Measurements from ENCODE around the gene PDE8B.

PDE8B gene

DNA sequence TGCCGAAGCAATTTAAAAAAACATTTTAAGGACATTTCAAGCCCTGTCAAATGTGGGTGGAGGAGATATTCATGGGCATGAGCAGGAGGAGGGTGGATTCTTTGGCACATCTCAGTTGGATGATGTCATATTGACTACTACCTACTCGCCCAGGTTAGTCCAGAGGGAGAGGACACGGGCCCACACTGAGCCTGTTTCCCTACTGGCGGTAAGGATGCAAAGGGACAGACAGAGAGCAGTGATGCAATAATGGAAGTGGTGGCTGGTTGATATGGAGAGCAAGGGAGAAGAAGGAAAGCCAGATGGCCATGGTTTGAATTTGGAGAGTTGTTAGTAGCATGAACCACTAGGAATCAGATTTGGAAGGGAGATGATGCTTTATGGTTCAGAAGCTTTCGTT lies 34.1 kb upstream of the PDE8B start:
- TF ChIP-seq ISL1 (CRISPR knock-in tag; IDR thresholded peaks at IDR 0.05) (no peak), PATZ1 (CRISPR knock-in tag; IDR thresholded peaks at IDR 0.05; ENCODE audit: borderline replicate concordance) (no peak), TSHZ2 (CRISPR knock-in tag; IDR thresholded peaks at IDR 0.05) (no peak), BACH2 (CRISPR knock-in tag; IDR thresholded peaks at IDR 0.05; ENCODE audit: borderline replicate concordance) (no peak), SNAI2 (CRISPR knock-in tag; IDR thresholded peaks at IDR 0.05) (no peak), ZFP3 (CRISPR knock-in tag; IDR thresholded peaks at IDR 0.05) (no peak), ARNTL (CRISPR knock-in tag; IDR thresholded peaks at IDR 0.05; ENCODE audit: borderline replicate concordance, low read depth) (no peak), CSDC2 (CRISPR knock-in tag; IDR thresholded peaks at IDR 0.05) (no peak), CSRNP3 (CRISPR knock-in tag; IDR thresholded peaks at IDR 0.05) (no peak), TOX (CRISPR knock-in tag; IDR thresholded peaks at IDR 0.05; ENCODE audit: borderline replicate concordance) (no peak)
- TF ChIP-seq, protein P1, sequence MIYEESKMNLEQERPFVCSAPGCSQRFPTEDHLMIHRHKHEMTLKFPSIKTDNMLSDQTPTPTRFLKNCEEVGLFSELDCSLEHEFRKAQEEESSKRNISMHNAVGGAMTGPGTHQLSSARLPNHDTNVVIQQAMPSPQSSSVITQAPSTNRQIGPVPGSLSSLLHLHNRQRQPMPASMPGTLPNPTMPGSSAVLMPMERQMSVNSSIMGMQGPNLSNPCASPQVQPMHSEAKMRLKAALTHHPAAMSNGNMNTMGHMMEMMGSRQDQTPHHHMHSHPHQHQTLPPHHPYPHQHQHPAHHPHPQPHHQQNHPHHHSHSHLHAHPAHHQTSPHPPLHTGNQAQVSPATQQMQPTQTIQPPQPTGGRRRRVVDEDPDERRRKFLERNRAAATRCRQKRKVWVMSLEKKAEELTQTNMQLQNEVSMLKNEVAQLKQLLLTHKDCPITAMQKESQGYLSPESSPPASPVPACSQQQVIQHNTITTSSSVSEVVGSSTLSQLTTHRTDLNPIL (CRISPR knock-in tag; IDR thresholded peaks at IDR 0.05; ENCODE audit: low read depth): no peak
- TF ChIP-seq, protein P2, sequence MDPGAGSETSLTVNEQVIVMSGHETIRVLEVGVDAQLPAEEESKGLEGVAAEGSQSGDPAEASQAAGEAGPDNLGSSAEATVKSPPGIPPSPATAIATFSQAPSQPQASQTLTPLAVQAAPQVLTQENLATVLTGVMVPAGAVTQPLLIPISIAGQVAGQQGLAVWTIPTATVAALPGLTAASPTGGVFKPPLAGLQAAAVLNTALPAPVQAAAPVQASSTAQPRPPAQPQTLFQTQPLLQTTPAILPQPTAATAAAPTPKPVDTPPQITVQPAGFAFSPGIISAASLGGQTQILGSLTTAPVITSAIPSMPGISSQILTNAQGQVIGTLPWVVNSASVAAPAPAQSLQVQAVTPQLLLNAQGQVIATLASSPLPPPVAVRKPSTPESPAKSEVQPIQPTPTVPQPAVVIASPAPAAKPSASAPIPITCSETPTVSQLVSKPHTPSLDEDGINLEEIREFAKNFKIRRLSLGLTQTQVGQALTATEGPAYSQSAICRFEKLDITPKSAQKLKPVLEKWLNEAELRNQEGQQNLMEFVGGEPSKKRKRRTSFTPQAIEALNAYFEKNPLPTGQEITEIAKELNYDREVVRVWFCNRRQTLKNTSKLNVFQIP (CRISPR knock-in tag; IDR thresholded peaks at IDR 0.05; ENCODE audit: borderline replicate concordance, low read depth): no peak

DNA sequence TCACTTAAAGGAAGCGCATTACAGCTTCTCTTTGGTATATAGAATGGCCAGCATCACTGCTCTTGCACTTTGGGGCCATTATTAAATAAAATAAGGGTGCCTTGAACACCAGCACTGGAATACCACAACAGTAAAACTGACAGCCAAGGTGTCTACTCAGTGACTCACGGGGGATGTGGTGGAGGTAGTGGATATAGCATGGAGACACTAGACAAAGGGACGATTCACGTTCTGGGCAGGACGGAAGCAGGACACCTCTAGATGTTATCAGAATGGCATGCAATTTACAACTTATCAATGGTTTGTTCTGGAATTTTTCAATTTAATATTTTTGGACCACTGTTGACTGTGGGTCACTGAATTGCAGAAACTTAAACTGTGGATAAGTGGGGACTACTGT lies 32.9 kb upstream of the PDE8B start:
- TF ChIP-seq ZNF565 (CRISPR knock-in tag; conservative IDR thresholded peaks at IDR 0.05; ENCODE audit: low read depth) (no peak), GLIS3 (CRISPR knock-in tag; IDR thresholded peaks at IDR 0.05) (no peak), ZNF8 (CRISPR knock-in tag; IDR thresholded peaks at IDR 0.05) (no peak), CSDC2 (CRISPR knock-in tag; IDR thresholded peaks at IDR 0.05) (no peak), ZC3H10 (CRISPR knock-in tag; IDR thresholded peaks at IDR 0.05) (no peak)
- no peak for ATAC-seq

More for the DNA sequence above, 34.1 kb upstream of the PDE8B start:
- no peak for ATAC-seq

DNA sequence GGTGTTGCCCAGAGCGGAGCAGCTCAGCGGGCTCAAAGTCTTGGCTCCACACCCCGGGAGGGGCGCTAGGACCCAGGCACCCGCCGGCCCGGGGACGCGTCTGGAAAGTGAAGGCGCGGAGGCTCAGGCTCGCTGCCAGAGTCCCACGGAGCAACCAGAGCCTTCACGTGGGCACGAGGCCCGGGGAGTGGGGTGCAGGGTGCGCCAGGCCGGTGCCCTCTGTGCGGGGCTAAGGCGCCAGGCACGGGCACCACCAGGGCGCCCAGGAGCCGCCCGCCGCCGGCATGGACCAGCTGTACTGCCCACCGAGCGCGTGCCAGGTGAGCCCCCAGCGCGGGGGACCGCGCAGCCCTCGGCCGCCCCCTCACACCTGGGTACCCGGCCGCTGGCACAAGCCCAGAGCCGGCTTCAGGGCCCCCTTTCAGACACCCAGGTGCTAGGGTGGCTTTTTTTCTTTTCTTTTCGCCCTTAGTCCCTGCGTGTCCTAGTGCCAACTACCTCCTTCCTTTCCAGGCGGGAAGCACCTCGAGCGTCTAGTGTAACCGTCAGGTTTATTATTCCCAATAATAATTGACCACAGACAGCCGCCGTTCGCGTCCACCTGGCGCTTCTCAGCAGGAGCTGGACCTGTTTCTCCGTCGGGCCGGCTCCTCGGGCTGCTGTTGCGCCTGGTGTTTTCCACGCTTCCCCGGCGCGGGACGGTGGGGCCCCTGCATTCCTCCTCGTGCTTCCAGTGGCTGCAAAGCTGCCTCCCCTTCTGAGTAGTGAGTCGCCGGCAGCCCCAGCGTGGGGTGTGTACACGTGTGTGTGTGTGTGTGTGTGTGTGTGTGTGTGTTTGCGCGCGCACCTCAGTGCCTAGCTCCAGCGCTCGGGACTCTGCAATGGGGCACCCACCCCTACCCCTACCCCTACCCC lies 30.1 kb upstream of the PDE8B start:
- peak; percentile 58 for ATAC-seq
- no peak for TF ChIP-seq CSRNP3 (CRISPR knock-in tag; IDR thresholded peaks at IDR 0.05)
